ENCODE results near the gene MAGEB4.
A peak's percentile ranks its signal among the peaks of the same experiment; 100 is the strongest.
"Not testable (repeated sequence)": the region's sequence is repeated elsewhere in the genome, so short reads cannot be mapped to it uniquely, and the experiment has no call there.

The MAGEB4 gene

GRCh38 chrX:30241724-30242415, at the start of gene MAGEB4:
TSS of gene MAGEB4 (plus strand) at chrX:30242000. CDS start at chrX:30242136, 136 bp downstream.
- no peak for DNase-seq

GRCh38 chrX:30193910-30194309, 47.9 kb upstream of the MAGEB4 start:
- DNase-seq: not testable (repeated sequence)

- DNase-seq: no peak
These were observed 45.5 kb upstream of the MAGEB4 start for GRCh38 chrX:30196322-30196721.

- no peak for DNase-seq
These were observed 29.6 kb upstream of the MAGEB4 start for GRCh38 chrX:30212172-30212571.

- DNase-seq: no peak
These were observed 26.4 kb upstream of the MAGEB4 start, which contains the start of gene MAGEB2 for GRCh38 chrX:30215357-30215843. TSS of gene MAGEB2 (plus strand) at chrX:30215563. CDS start at chrX:30218581, 3,018 bp downstream.

- DNase-seq: no peak
These were observed 24.3 kb upstream of the MAGEB4 start for GRCh38 chrX:30217465-30217864.

- no peak for DNase-seq
These were observed 22.4 kb upstream of the MAGEB4 start for GRCh38 chrX:30219372-30219771.

GRCh38 chrX:30220661-30221060, 21.1 kb upstream of the MAGEB4 start:
- no peak for DNase-seq

- DNase-seq: no peak
These were observed 17.3 kb upstream of the MAGEB4 start for GRCh38 chrX:30224536-30224935.

- DNase-seq: no peak
These were observed 13.3 kb upstream of the MAGEB4 start for GRCh38 chrX:30228526-30228925.

GRCh38 chrX:30230395-30230794, 11.4 kb upstream of the MAGEB4 start, which contains the start of gene MAGEB3:
TSS of gene MAGEB3 (plus strand) at chrX:30230657. CDS start at chrX:30235925, 5,268 bp downstream.
- no peak for DNase-seq

- no peak for DNase-seq
These were observed 5.1 kb downstream of the MAGEB4 start, which contains the start of gene MAGEB1 for GRCh38 chrX:30246769-30247489. TSS of gene MAGEB1 (plus strand) at chrX:30247146. CDS start at chrX:30250494, 3,348 bp downstream.

GRCh38 chrX:30248854-30249253, 7.1 kb downstream of the MAGEB4 start:
- no peak for DNase-seq

- DNase-seq: no peak
These were observed 11.5 kb downstream of the MAGEB4 start for GRCh38 chrX:30253257-30253656.

- DNase-seq: no peak
These were observed 18.1 kb downstream of the MAGEB4 start for GRCh38 chrX:30259927-30260326.

GRCh38 chrX:30261012-30261411, 19.2 kb downstream of the MAGEB4 start:
- DNase-seq: no peak

- DNase-seq: no peak
These were observed 21.0 kb downstream of the MAGEB4 start for GRCh38 chrX:30262763-30263162.

GRCh38 chrX:30270639-30271038, 28.8 kb downstream of the MAGEB4 start:
- DNase-seq: no peak

- no peak for DNase-seq
These were observed 33.7 kb downstream of the MAGEB4 start for GRCh38 chrX:30275498-30275897.

- no peak for DNase-seq
These were observed 36.6 kb downstream of the MAGEB4 start for GRCh38 chrX:30278365-30278764.

GRCh38 chrX:30280428-30280827, 38.6 kb downstream of the MAGEB4 start:
- no peak for DNase-seq

- no peak for DNase-seq
These were observed 40.7 kb downstream of the MAGEB4 start for GRCh38 chrX:30282527-30282926.

GRCh38 chrX:30283456-30284200, 41.8 kb downstream of the MAGEB4 start:
- peak in 1 of 2 experiments; percentile 14 for DNase-seq

Data from AML-193 (cell line).